Stomach (tissue), 4 donors: ENCODE results near the gene C2orf92.

Experiments used
- CTCF ChIP-seq, 7 experiments: fragments of 450-650 bp in 4 of 7; fragments of 200-600 bp in 3 of 7; sonication (generic) in 3 of 7; IDR thresholded peaks; one replicate each; pipeline ENCODE4 v1.5.1; 2016 to 2019; ENCODE audit warnings: antibody characterized with exemption in 7 of 7, control low read depth in 2 of 7, mild to moderate bottlenecking in 1 of 7
- EP300 ChIP-seq: sonication (generic); formaldehyde crosslinking; IDR thresholded peaks from one replicate; pipeline ENCODE4 v1.6.1; 2017; ENCODE audit warnings: antibody characterized with exemption
- POLR2AphosphoS5 ChIP-seq, 3 donors: sonication (generic); formaldehyde crosslinking; IDR thresholded peaks; one replicate each; pipeline ENCODE4 v1.6.1; 2016; ENCODE audit warnings: antibody characterized with exemption in 3 of 3

GRCh38 chr2:97653473-97653872, 16.0 kb upstream of the C2orf92 start:
- TF ChIP-seq POLR2AphosphoS5 (IDR thresholded peaks at IDR 0.05), result no peak
- TF ChIP-seq CTCF (IDR thresholded peaks at IDR 0.05), result no peak
- no peak for TF ChIP-seq EP300
